MM.1S (cell line): ENCODE data around the gene ARFGAP1.

ENCODE experiments used
- EZH2 ChIP-seq: fragments of 300-600 bp; sonication (generic); optimal IDR thresholded peaks from 2 replicates; pipeline ENCODE3; 2017; ENCODE audit warnings: low read depth, mild to moderate bottlenecking, antibody characterized with exemption, low read length, mixed read lengths
- TF ChIP-seq, protein P1 (sequence below): fragments of 300-600 bp; sonication (generic); IDR thresholded peaks from 2 replicates; pipeline ENCODE4 v1.5.1; 2016; ENCODE audit warnings: antibody characterized with exemption, low read length, mixed read lengths

DNA sequence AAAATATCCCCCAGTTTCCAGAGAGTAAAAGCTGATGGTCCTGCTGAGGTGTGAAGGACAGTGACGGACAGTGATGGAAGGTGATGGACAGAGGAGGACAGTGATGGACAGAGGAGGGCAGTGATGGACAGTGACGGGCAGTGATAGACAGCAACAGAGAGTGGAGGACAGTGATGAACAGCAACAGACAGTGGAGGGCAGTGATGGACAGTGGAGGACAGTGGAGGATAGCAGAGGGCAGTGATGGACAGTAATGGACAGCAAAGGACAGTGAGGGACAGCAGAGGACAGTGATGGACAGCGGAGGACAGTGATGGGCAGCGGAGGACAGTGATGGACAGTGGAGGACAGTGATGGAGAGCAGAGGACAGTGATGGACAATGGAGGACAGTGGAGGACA lies 15.7 kb upstream of the ARFGAP1 start:
- TF ChIP-seq, protein P1, sequence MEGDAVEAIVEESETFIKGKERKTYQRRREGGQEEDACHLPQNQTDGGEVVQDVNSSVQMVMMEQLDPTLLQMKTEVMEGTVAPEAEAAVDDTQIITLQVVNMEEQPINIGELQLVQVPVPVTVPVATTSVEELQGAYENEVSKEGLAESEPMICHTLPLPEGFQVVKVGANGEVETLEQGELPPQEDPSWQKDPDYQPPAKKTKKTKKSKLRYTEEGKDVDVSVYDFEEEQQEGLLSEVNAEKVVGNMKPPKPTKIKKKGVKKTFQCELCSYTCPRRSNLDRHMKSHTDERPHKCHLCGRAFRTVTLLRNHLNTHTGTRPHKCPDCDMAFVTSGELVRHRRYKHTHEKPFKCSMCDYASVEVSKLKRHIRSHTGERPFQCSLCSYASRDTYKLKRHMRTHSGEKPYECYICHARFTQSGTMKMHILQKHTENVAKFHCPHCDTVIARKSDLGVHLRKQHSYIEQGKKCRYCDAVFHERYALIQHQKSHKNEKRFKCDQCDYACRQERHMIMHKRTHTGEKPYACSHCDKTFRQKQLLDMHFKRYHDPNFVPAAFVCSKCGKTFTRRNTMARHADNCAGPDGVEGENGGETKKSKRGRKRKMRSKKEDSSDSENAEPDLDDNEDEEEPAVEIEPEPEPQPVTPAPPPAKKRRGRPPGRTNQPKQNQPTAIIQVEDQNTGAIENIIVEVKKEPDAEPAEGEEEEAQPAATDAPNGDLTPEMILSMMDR = no peak
- no peak for TF ChIP-seq EZH2
